Kidney (tissue), 14 donors: ENCODE measurements around the gene PNRC2. TPM values are rescaled to one million over a fixed set of nuclear protein-coding genes. Genes with fewer than 3 reads are reported as not detected.

Source experiments
- DNase-seq, 5 donors: peaks; one replicate each; pipeline ENCODE4 v3.0.0-alpha.2; 2013 to 2020
- FAIRE-seq: peaks from 2 replicates; lab custom pipeline; 2012; peaks lifted over from hg19 to GRCh38; lab: Jason Lieb, UNC
- H3K27ac ChIP-seq, 2 donors: one replicate each; pipeline ENCODE4 v1.7.0; 2013; ENCODE audit warnings: low read depth in 2 of 2, low read length in 2 of 2, inconsistent platforms in 1 of 2
- H3K27me3 ChIP-seq: one replicate; pipeline ENCODE4 v1.7.1; 2013; ENCODE audit warnings: low read length, inconsistent platforms; ENCODE audit not compliant: control insufficient read depth, insufficient read depth
- H3K36me3 ChIP-seq, 3 donors: one replicate each; pipeline versions ENCODE4 v1.7.0 to v1.7.1; 2013; ENCODE audit warnings: low read length in 3 of 3, control low read depth in 1 of 3, inconsistent platforms in 1 of 3; ENCODE audit not compliant: insufficient read depth in 3 of 3, control insufficient read depth in 2 of 3
- H3K4me1 ChIP-seq, 3 donors: one replicate each; pipeline versions ENCODE4 v1.7.0 to v1.7.1; 2013; ENCODE audit warnings: low read length in 3 of 3, inconsistent platforms in 1 of 3, low read depth in 1 of 3; ENCODE audit not compliant: control insufficient read depth in 2 of 3, insufficient read depth in 2 of 3
- H3K4me3 ChIP-seq, 3 donors: one replicate each; pipeline versions ENCODE4 v1.7.0 to v1.8.1; 2013; ENCODE audit warnings: low read length in 3 of 3, control low read depth in 1 of 3, inconsistent platforms in 1 of 3
- H3K9ac ChIP-seq, 3 donors: one replicate each; pipeline versions ENCODE4 v1.7.0 to v1.7.1; 2013; ENCODE audit warnings: low read length in 3 of 3, control low read depth in 1 of 3, inconsistent platforms in 1 of 3
- H3K9me3 ChIP-seq, 3 donors: one replicate each; pipeline versions ENCODE4 v1.7.0 to v1.7.1; 2013; ENCODE audit warnings: low read length in 3 of 3, control low read depth in 1 of 3, inconsistent platforms in 1 of 3; ENCODE audit not compliant: control insufficient read depth in 2 of 3, insufficient read depth in 1 of 3
- CTCF ChIP-seq: IDR thresholded peaks from 3 replicates; pipeline ENCODE4 v1.5.1; 2012; ENCODE audit warnings: mild to moderate bottlenecking, moderate library complexity, borderline replicate concordance; ENCODE audit not compliant: insufficient read depth; ENCODE audit errors: extremely low read depth
- intact Hi-C: fragments of 100-400 bp; cut with DNase I; formaldehyde crosslinking; loops from one replicate; pipeline ENCODE4 v1.11.1; 2022
- polyA plus RNA-seq: library from polyadenylated mRNA; stranded (reverse); fragments of 350-450 nt; fragmentation: Illumina TruSeq; extraction: RNeasy Lipid Tissue Mini Kit (QIAGEN cat#74804); gene quantifications from one replicate; pipeline ENCODE4 v1.2.3, GENCODE V29; 2014; ENCODE audit warnings: low read depth, low replicate concordance; ENCODE audit not compliant: insufficient read depth
- total RNA-seq: library from RNA; stranded (reverse); fragmentation: NEBNext Ultra II Directional; extraction: Animal tissue kit (Norgen Biotek cat#: 25700); gene quantifications from one replicate; pipeline ENCODE4 v1.2.1, GENCODE V29; 2021
- donor health status: control.
- donor health status: control.
- donor health status: control.
- donor health status: control.
- donor health status: control.
- donor health status: DM: yes; HTN: yes; CAD: no.
- donor health status: Normal renal cell carcinoma (clear cell type).

The PNRC2 gene
- total and polyA plus RNA-seq, 2 donors from 2014 or later, result 86.3 to 107 TPM

GRCh38 chr1:23925279-23925678, 34.3 kb upstream of the PNRC2 start:
- Histone ChIP-seq H3K9ac (no peak overlapping the region), H3K36me3 (no peaks in the 10 kb centered on the region), H3K27me3 (no peaks in the 10 kb centered on the region), H3K27ac (no peak overlapping the region), H3K4me1 (peaks cover 0 to under 1% (median 0%) of the 10 kb centered on the region in 3 donors), H3K9me3 (no peaks in the 10 kb centered on the region), H3K4me3 (no peak overlapping the region)
- TF ChIP-seq CTCF, result no peak
- FAIRE-seq, result no peak
- intact Hi-C loops, result no loop called here
- no peak for DNase-seq

GRCh38 chr1:23927097-23927496, 32.5 kb upstream of the PNRC2 start:
- intact Hi-C loops, result no loop called here
- no peaks in the 10 kb centered on the region for H3K9me3 ChIP-seq
- FAIRE-seq, result no peak
- no peak overlapping the region for H3K9ac ChIP-seq
- no peak for TF ChIP-seq CTCF
- no peak for DNase-seq
- H3K36me3 ChIP-seq, result no peaks in the 10 kb centered on the region
- H3K4me3 ChIP-seq, result no peak overlapping the region
- H3K4me1 ChIP-seq, result peaks cover 0 to 4% (median 3%) of the 10 kb centered on the region in 3 donors
- no peak overlapping the region for H3K27ac ChIP-seq
- no peaks in the 10 kb centered on the region for H3K27me3 ChIP-seq

- H3K27me3 ChIP-seq, result no peaks in the 10 kb centered on the region
- intact Hi-C loops, result no loop called here
- no peak overlapping the region for H3K27ac ChIP-seq
- FAIRE-seq (no peak), DNase-seq (no peak)
- H3K9ac ChIP-seq, result no peak overlapping the region
- peaks cover 0 to 4% (median 3%) of the 10 kb centered on the region in 3 donors for H3K4me1 ChIP-seq
- H3K9me3 ChIP-seq, result no peaks in the 10 kb centered on the region
- no peak for TF ChIP-seq CTCF
- H3K36me3 ChIP-seq, result no peaks in the 10 kb centered on the region
- H3K4me3 ChIP-seq, result no peak overlapping the region
These were observed 30.8 kb upstream of the PNRC2 start for GRCh38 chr1:23928789-23929188.

GRCh38 chr1:23930270-23930669, 29.4 kb upstream of the PNRC2 start:
- FAIRE-seq, result no peak
- H3K27me3 ChIP-seq, result no peaks in the 10 kb centered on the region
- H3K36me3 ChIP-seq, result no peaks in the 10 kb centered on the region
- no peaks in the 10 kb centered on the region for H3K9me3 ChIP-seq
- H3K27ac ChIP-seq, result peak overlapping the region in 1 of 2 donors; percentile 41
- H3K9ac ChIP-seq, result no peak overlapping the region
- DNase-seq, result no peak
- H3K4me1 ChIP-seq, result peaks cover 0 to 4% (median 3%) of the 10 kb centered on the region in 3 donors
- intact Hi-C loops, result no loop called here
- TF ChIP-seq CTCF, result no peak
- H3K4me3 ChIP-seq, result no peak overlapping the region
